ENCODE measurements around the gene PLCD3.

DNA sequence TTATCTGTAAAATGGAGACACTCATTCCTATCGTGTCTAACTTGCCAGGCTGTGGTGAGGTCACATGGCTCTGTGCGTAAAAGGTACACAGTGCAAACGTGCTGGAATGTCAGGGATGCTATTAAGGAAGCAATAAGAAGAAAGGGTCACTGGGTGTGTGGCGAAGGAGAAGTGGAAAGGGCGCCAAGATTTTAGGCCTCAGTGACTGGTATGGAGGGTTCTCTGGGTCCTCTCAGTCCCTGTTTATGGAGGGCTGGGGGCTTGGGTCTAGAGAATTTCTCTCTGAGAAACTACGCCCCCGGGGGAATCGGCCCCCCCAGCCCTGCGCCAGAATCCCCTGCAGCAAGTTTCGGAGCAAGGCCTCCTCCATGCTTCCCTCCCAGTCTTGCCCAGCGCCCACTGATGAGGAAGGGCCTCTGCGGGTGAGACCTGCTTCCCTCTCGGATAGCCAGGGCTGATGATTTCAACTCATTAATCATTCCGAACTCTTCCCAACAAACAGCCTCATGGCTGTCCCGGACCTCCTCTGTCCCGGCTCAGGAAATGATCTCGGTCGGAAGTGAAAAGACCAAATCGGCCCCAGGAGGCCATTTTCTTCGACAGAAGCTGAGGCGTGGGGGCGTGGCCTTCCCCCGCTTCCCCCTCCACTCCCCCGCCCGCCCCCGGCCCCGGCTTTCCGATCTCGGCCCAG is 14.7 kb upstream of the PLCD3 start:
- TF ChIP-seq POLR2A (IDR thresholded peaks at IDR 0.05; ENCODE audit: low read length) = peak; percentile 64
- no peak for TF ChIP-seq GATA1 (IDR thresholded peaks at IDR 0.05; ENCODE audit: low read depth, low read length)
